Testis (tissue), 2 donors: ENCODE data around the gene WNK2.
"Not testable (repeated sequence)": the region's sequence is repeated elsewhere in the genome, so short reads cannot be mapped to it uniquely, and the experiment has no call there.

ENCODE experiments used
- CTCF ChIP-seq, 3 experiments: fragments of 450-650 bp in 2 of 3; fragments of 200-600 bp in 1 of 3; sonication (generic) in 1 of 3; IDR thresholded peaks; one replicate each; pipeline ENCODE4 v1.5.1; 2016 to 2019; ENCODE audit warnings: antibody characterized with exemption in 3 of 3, mild to moderate bottlenecking in 2 of 3, moderate library complexity in 1 of 3
- POLR2A ChIP-seq: fragments of 450-650 bp; IDR thresholded peaks from one replicate; pipeline ENCODE4 v1.6.1; 2017; ENCODE audit warnings: antibody characterized with exemption, mild to moderate bottlenecking, moderate library complexity

- not testable (repeated sequence) for TF ChIP-seq CTCF (IDR thresholded peaks at IDR 0.05); POLR2A
These were observed 182.5 kb downstream of the WNK2 start for GRCh38 chr9:93366486-93366885.
